Activated CD4-positive, alpha-beta T cell treated with anti-CD3 and anti-CD28 coated beads, Interleukin-2, amount 50 U/mL, for 4 hours (primary cell): Measurements from ENCODE around the gene PHPT1.
"Not testable (repeated sequence)": the region's sequence is repeated elsewhere in the genome, so short reads cannot be mapped to it uniquely, and the experiment has no call there.

ENCODE experiments used
- DNase-seq, 2 experiments: peaks; one replicate each; pipeline ENCODE4 v3.0.0-alpha.2; 2020

The PHPT1 gene

GRCh38 chr9:136823136-136824046 lies 25.8 kb upstream of the PHPT1 start:
- no peak for DNase-seq

- no peak for DNase-seq
Measured at GRCh38 chr9:136824496-136825225, 24.5 kb upstream of the PHPT1 start.

GRCh38 chr9:136825295-136826187 lies 23.7 kb upstream of the PHPT1 start:
- no peak for DNase-seq

GRCh38 chr9:136826188-136826541 lies 23.0 kb upstream of the PHPT1 start:
- no peak for DNase-seq

- no peak for DNase-seq
Measured at GRCh38 chr9:136826703-136827582, 22.3 kb upstream of the PHPT1 start.

GRCh38 chr9:136827794-136828473 lies 21.3 kb upstream of the PHPT1 start:
- no peak for DNase-seq

GRCh38 chr9:136828474-136829140 lies 20.6 kb upstream of the PHPT1 start:
- no peak for DNase-seq

GRCh38 chr9:136829412-136829811 lies 19.8 kb upstream of the PHPT1 start:
- DNase-seq: no peak

GRCh38 chr9:136829981-136830885 lies 19.0 kb upstream of the PHPT1 start:
- no peak for DNase-seq

- DNase-seq: no peak
Measured at GRCh38 chr9:136831002-136831719, 18.0 kb upstream of the PHPT1 start.

- no peak for DNase-seq
Measured at GRCh38 chr9:136831720-136832104, 17.5 kb upstream of the PHPT1 start.

- no peak for DNase-seq
Measured at GRCh38 chr9:136832581-136832980, 16.6 kb upstream of the PHPT1 start.

GRCh38 chr9:136833381-136834048 lies 15.7 kb upstream of the PHPT1 start:
- not testable (repeated sequence) for DNase-seq

- DNase-seq: no peak
Measured at GRCh38 chr9:136835162-136835931, 13.9 kb upstream of the PHPT1 start.

GRCh38 chr9:136835932-136836904 lies 13.0 kb upstream of the PHPT1 start:
- no peak for DNase-seq

- no peak for DNase-seq
Measured at GRCh38 chr9:136837146-136837855, 11.9 kb upstream of the PHPT1 start.
